Gastroesophageal sphincter (tissue), 4 donors: ENCODE results near the gene GALNT7. TPM values are rescaled to one million over a fixed set of nuclear protein-coding genes. Genes with fewer than 3 reads are reported as not detected.

Experiments
- ATAC-seq: fragments of 150-250 bp; one replicate; pipeline ENCODE4 v1.9.1; 2016; ENCODE audit warnings: mild to moderate bottlenecking, moderate library complexity
- H3K27ac ChIP-seq, 4 donors: fragments of 200-600 bp; sonication (generic) in 3 of 4; 1 replicate in 3 of 4; 2 replicates in 1 of 4; pipeline ENCODE4 v1.5.1; 2016 to 2019
- H3K27me3 ChIP-seq: fragments of 200-600 bp; sonication (generic); one replicate; pipeline ENCODE4 v1.5.1; 2019
- H3K36me3 ChIP-seq, 2 donors: fragments of 200-600 bp; sonication (generic); one replicate each; pipeline ENCODE4 v1.5.1; 2019; ENCODE audit warnings: control low read depth in 1 of 2
- H3K4me1 ChIP-seq, 3 donors: fragments of 200-600 bp; sonication (generic); 1 replicate in 2 of 3; 2 replicates in 1 of 3; pipeline ENCODE4 v1.5.1; 2016 to 2019; ENCODE audit warnings: control low read depth in 2 of 3
- H3K4me3 ChIP-seq, 2 donors: fragments of 200-600 bp; sonication (generic); one replicate each; pipeline ENCODE4 v1.5.1; 2019; ENCODE audit warnings: mild to moderate bottlenecking in 1 of 2, moderate library complexity in 1 of 2
- H3K9me3 ChIP-seq, 3 donors: fragments of 200-600 bp; sonication (generic); one replicate each; pipeline ENCODE4 v1.5.1; 2017 to 2019; ENCODE audit warnings: control low read depth in 2 of 3
- CTCF ChIP-seq, 4 experiments: fragments of 200-600 bp in 2 of 4; fragments of 450-650 bp in 2 of 4; sonication (generic) in 1 of 4; IDR thresholded peaks; one replicate each; pipeline ENCODE4 v1.5.1; 2017 to 2019; ENCODE audit warnings: antibody characterized with exemption in 4 of 4, mild to moderate bottlenecking in 2 of 4, moderate library complexity in 2 of 4
- EP300 ChIP-seq: sonication (generic); formaldehyde crosslinking; IDR thresholded peaks from one replicate; pipeline ENCODE4 v1.6.1; 2017; ENCODE audit warnings: antibody characterized with exemption, mild to moderate bottlenecking
- POLR2A ChIP-seq, 2 donors: fragments of 450-650 bp; IDR thresholded peaks; one replicate each; pipeline ENCODE4 v1.6.1; 2017; ENCODE audit warnings: antibody characterized with exemption in 2 of 2, mild to moderate bottlenecking in 2 of 2, moderate library complexity in 1 of 2
- POLR2AphosphoS5 ChIP-seq: sonication (generic); formaldehyde crosslinking; IDR thresholded peaks from one replicate; pipeline ENCODE4 v1.6.1; 2017; ENCODE audit warnings: antibody characterized with exemption
- WGBS, 2 donors: methylation state at CpG; one replicate each; pipeline ENCODE4 v1.1.5; 2018; ENCODE audit warnings: low coverage in 1 of 2; 5-methylcytosine and 5-hydroxymethylcytosine counted together
- total RNA-seq, 4 donors: library from RNA; depleted of rRNA; stranded (reverse); fragments of >200 nt; gene quantifications; one replicate each; pipeline ENCODE4 v1.1.0, GENCODE V29; 2016

The GALNT7 gene
- total RNA-seq, 4 donors from 2014 or later, result 13.7 to 30.3 (median 17.5) TPM

- Histone ChIP-seq H3K4me1 (peaks cover 0 to 9% (median 0%) of the 10 kb centered on the region in 3 donors), H3K9me3 (no peaks in the 10 kb centered on the region), H3K27me3 (no peaks in the 10 kb centered on the region), H3K36me3 (no peaks in the 10 kb centered on the region), H3K4me3 (no peak overlapping the region), H3K27ac (no peak overlapping the region)
- no peak for ATAC-seq
- 70 to 72% methylated on average over 3 to 5 of the region's 5 CpGs for WGBS, 2 donors
- TF ChIP-seq EP300, result no peak
- TF ChIP-seq POLR2AphosphoS5, result no peak
- no peak for TF ChIP-seq CTCF (IDR thresholded peaks at IDR 0.05)
- no peak for TF ChIP-seq POLR2A (IDR thresholded peaks at IDR 0.05)
These were observed 17.4 kb downstream of the GALNT7 start for GRCh38 chr4:173185847-173186510.

- TF ChIP-seq POLR2AphosphoS5 (no peak), POLR2A (IDR thresholded peaks at IDR 0.05) (no peak), CTCF (IDR thresholded peaks at IDR 0.05) (no peak)
- ATAC-seq, result no peak
- no peaks in the 10 kb centered on the region for H3K9me3 ChIP-seq
- no peaks in the 10 kb centered on the region for H3K36me3 ChIP-seq
- no peak overlapping the region for H3K4me3 ChIP-seq
- 60 to 88% methylated on average over 1 of the region's 1 CpG for WGBS, 2 donors
- no peaks in the 10 kb centered on the region for H3K27me3 ChIP-seq
- H3K27ac ChIP-seq, result no peak overlapping the region
- H3K4me1 ChIP-seq, result no peaks in the 10 kb centered on the region
These were observed 19.1 kb downstream of the GALNT7 start for GRCh38 chr4:173187732-173188131.

GRCh38 chr4:173188648-173189047, 20.0 kb downstream of the GALNT7 start:
- H3K36me3 ChIP-seq, result no peaks in the 10 kb centered on the region
- no peaks in the 10 kb centered on the region for H3K27me3 ChIP-seq
- no peaks in the 10 kb centered on the region for H3K4me1 ChIP-seq

GRCh38 chr4:173189117-173189693, 20.6 kb downstream of the GALNT7 start:
- no peak for ATAC-seq
- WGBS, 2 donors, result 88 to 96% methylated on average over 3 to 4 of the region's 4 CpGs
- Histone ChIP-seq H3K27me3 (no peaks in the 10 kb centered on the region), H3K27ac (no peak overlapping the region), H3K9me3 (no peaks in the 10 kb centered on the region), H3K36me3 (no peaks in the 10 kb centered on the region), H3K4me1 (peaks cover 0 to 3% (median 0%) of the 10 kb centered on the region in 3 donors), H3K4me3 (no peak overlapping the region)
- TF ChIP-seq POLR2AphosphoS5 (no peak), EP300 (no peak), CTCF (IDR thresholded peaks at IDR 0.05) (no peak), POLR2A (IDR thresholded peaks at IDR 0.05) (no peak)

More at GRCh38 chr4:173188648-173189047, 20.0 kb downstream of the GALNT7 start:
- Histone ChIP-seq H3K4me3 (no peak overlapping the region), H3K9me3 (no peaks in the 10 kb centered on the region), H3K27ac (no peak overlapping the region)
- WGBS, 2 donors, result 70 to 87% methylated on average over 5 to 7 of the region's 7 CpGs
- TF ChIP-seq EP300, result no peak
- no peak for TF ChIP-seq CTCF (IDR thresholded peaks at IDR 0.05)
- no peak for TF ChIP-seq POLR2A (IDR thresholded peaks at IDR 0.05)
- no peak for TF ChIP-seq POLR2AphosphoS5
- no peak for ATAC-seq

- H3K27me3 ChIP-seq, result no peaks in the 10 kb centered on the region
- no peak for TF ChIP-seq EP300
- TF ChIP-seq POLR2A (IDR thresholded peaks at IDR 0.05), result no peak
- WGBS, 2 donors, result 53% methylated on average over 3 of the region's 3 CpGs
- H3K36me3 ChIP-seq, result no peaks in the 10 kb centered on the region
- H3K4me3 ChIP-seq, result no peak overlapping the region
- no peak overlapping the region for H3K27ac ChIP-seq
- no peaks in the 10 kb centered on the region for H3K9me3 ChIP-seq
- H3K4me1 ChIP-seq, result peaks cover 0 to 14% (median 0%) of the 10 kb centered on the region in 3 donors
- no peak for ATAC-seq
These were observed 23.0 kb downstream of the GALNT7 start for GRCh38 chr4:173191623-173192041.
